Measurements from ENCODE around the gene ARID3C.

ARID3C gene

GRCh38 chr9:34628656-34629490 is at the start of gene ARID3C:
ARID3C (minus strand) TSS chr9:34629066; CDS start chr9:34628014, 1,052 bp downstream.
- in situ Hi-C loops (cut with HindIII; ENCODE audit: low sequenced_read_pairs): no loop called here

GRCh38 chr9:34675869-34676268 is 47.0 kb upstream of the ARID3C start:
- in situ Hi-C loops (cut with HindIII; ENCODE audit: low sequenced_read_pairs): no loop called here

- in situ Hi-C loops (cut with HindIII; ENCODE audit: low sequenced_read_pairs): no loop called here
Measured at GRCh38 chr9:34675048-34675714, 46.3 kb upstream of the ARID3C start.

GRCh38 chr9:34674440-34674839 is 45.6 kb upstream of the ARID3C start:
- in situ Hi-C loops (cut with HindIII; ENCODE audit: low sequenced_read_pairs): no loop called here

- in situ Hi-C loops (cut with HindIII; ENCODE audit: low sequenced_read_pairs): no loop called here
Measured at GRCh38 chr9:34671307-34671706, 42.4 kb upstream of the ARID3C start.

GRCh38 chr9:34669809-34670562 is 41.1 kb upstream of the ARID3C start:
- in situ Hi-C loops (cut with HindIII; ENCODE audit: low sequenced_read_pairs): no loop called here

- in situ Hi-C loops (cut with HindIII; ENCODE audit: low sequenced_read_pairs): no loop called here
Measured at GRCh38 chr9:34665381-34666250, 36.8 kb upstream of the ARID3C start.

GRCh38 chr9:34665067-34665380 is 36.2 kb upstream of the ARID3C start:
- in situ Hi-C loops (cut with HindIII; ENCODE audit: low sequenced_read_pairs): no loop called here

GRCh38 chr9:34664281-34665066 is 35.6 kb upstream of the ARID3C start:
- in situ Hi-C loops (cut with HindIII; ENCODE audit: low sequenced_read_pairs): no loop called here

GRCh38 chr9:34663303-34663605 is 34.4 kb upstream of the ARID3C start:
- in situ Hi-C loops (cut with HindIII; ENCODE audit: low sequenced_read_pairs): no loop called here

- in situ Hi-C loops (cut with HindIII; ENCODE audit: low sequenced_read_pairs): no loop called here
Measured at GRCh38 chr9:34662526-34663302, 33.8 kb upstream of the ARID3C start, which contains the start of gene CCL27. CCL27 (minus strand) TSS chr9:34662657; CDS start chr9:34662633, 24 bp downstream.

- in situ Hi-C loops (cut with HindIII; ENCODE audit: low sequenced_read_pairs): no loop called here
Measured at GRCh38 chr9:34659592-34660253, 30.9 kb upstream of the ARID3C start.

GRCh38 chr9:34658461-34658860 is 29.6 kb upstream of the ARID3C start:
- in situ Hi-C loops (cut with HindIII; ENCODE audit: low sequenced_read_pairs): no loop called here

GRCh38 chr9:34656992-34657391 is 28.1 kb upstream of the ARID3C start:
- in situ Hi-C loops (cut with HindIII; ENCODE audit: low sequenced_read_pairs): no loop called here

GRCh38 chr9:34655394-34655793 is 26.5 kb upstream of the ARID3C start:
- in situ Hi-C loops (cut with HindIII; ENCODE audit: low sequenced_read_pairs): no loop called here

GRCh38 chr9:34654323-34655051 is 25.6 kb upstream of the ARID3C start:
- in situ Hi-C loops (cut with HindIII; ENCODE audit: low sequenced_read_pairs): no loop called here

- in situ Hi-C loops (cut with HindIII; ENCODE audit: low sequenced_read_pairs): no loop called here
Measured at GRCh38 chr9:34653151-34654072, 24.5 kb upstream of the ARID3C start.
